ENCODE measurements around the gene SYTL2. TPM values are rescaled to one million over a fixed set of nuclear protein-coding genes. Genes with fewer than 3 reads are reported as not detected.

Gene SYTL2
- total RNA-seq, 1 donor, result 19.9 TPM

- H3K4me1 ChIP-seq (ENCODE audit: insufficient read depth, low read length), result peaks cover 30% of the 10 kb centered on the region
- no peak for TF ChIP-seq CTCF (IDR thresholded peaks at IDR 0.05; ENCODE audit: extremely low read depth, low read depth, low read length)
- no peaks in the 10 kb centered on the region for H3K36me3 ChIP-seq (ENCODE audit: insufficient read depth, low read length)
- H2AFZ ChIP-seq (ENCODE audit: low read length), result no peak overlapping the region
- no peaks in the 10 kb centered on the region for H3K79me2 ChIP-seq (ENCODE audit: insufficient read depth, low read length)
- no peaks in the 10 kb centered on the region for H3K27me3 ChIP-seq (ENCODE audit: insufficient read depth, low read length)
- H4K20me1 ChIP-seq (ENCODE audit: insufficient read depth, low read length), result no peaks in the 10 kb centered on the region
- no peak overlapping the region for H3K4me3 ChIP-seq (ENCODE audit: insufficient read depth, low read length)
- DNase-seq (ENCODE audit: insufficient read length, low spot score, missing footprints), result no peak
- H3K4me2 ChIP-seq (ENCODE audit: insufficient read depth, low read length), result no peak overlapping the region
- no peak overlapping the region for H3K27ac ChIP-seq (ENCODE audit: low read depth, low read length)
- H3K9me3 ChIP-seq (ENCODE audit: low read depth, low read length), result no peaks in the 10 kb centered on the region
Measured at GRCh38 chr11:85751724-85752123, 59.2 kb downstream of the SYTL2 start.

- no peak for TF ChIP-seq CTCF (IDR thresholded peaks at IDR 0.05; ENCODE audit: extremely low read depth, low read depth, low read length)
- H3K27ac ChIP-seq (ENCODE audit: low read depth, low read length), result no peak overlapping the region
- peaks cover 30% of the 10 kb centered on the region for H3K4me1 ChIP-seq (ENCODE audit: insufficient read depth, low read length)
- H3K4me2 ChIP-seq (ENCODE audit: insufficient read depth, low read length), result no peak overlapping the region
- no peaks in the 10 kb centered on the region for H3K9me3 ChIP-seq (ENCODE audit: low read depth, low read length)
- H2AFZ ChIP-seq (ENCODE audit: low read length), result no peak overlapping the region
- DNase-seq (ENCODE audit: insufficient read length, low spot score, missing footprints), result no peak
- no peaks in the 10 kb centered on the region for H4K20me1 ChIP-seq (ENCODE audit: insufficient read depth, low read length)
- no peaks in the 10 kb centered on the region for H3K79me2 ChIP-seq (ENCODE audit: insufficient read depth, low read length)
- H3K27me3 ChIP-seq (ENCODE audit: insufficient read depth, low read length), result no peaks in the 10 kb centered on the region
- H3K36me3 ChIP-seq (ENCODE audit: insufficient read depth, low read length), result no peaks in the 10 kb centered on the region
- H3K4me3 ChIP-seq (ENCODE audit: insufficient read depth, low read length), result no peak overlapping the region
Measured at GRCh38 chr11:85750646-85751045, 60.3 kb downstream of the SYTL2 start.

- TF ChIP-seq CTCF (IDR thresholded peaks at IDR 0.05; ENCODE audit: extremely low read depth, low read depth, low read length), result no peak
- Histone ChIP-seq H3K36me3 (ENCODE audit: insufficient read depth, low read length) (no peaks in the 10 kb centered on the region), H3K4me3 (ENCODE audit: insufficient read depth, low read length) (no peak overlapping the region), H3K9me3 (ENCODE audit: low read depth, low read length) (no peaks in the 10 kb centered on the region), H4K20me1 (ENCODE audit: insufficient read depth, low read length) (no peaks in the 10 kb centered on the region), H3K27me3 (ENCODE audit: insufficient read depth, low read length) (no peaks in the 10 kb centered on the region), H3K79me2 (ENCODE audit: insufficient read depth, low read length) (no peaks in the 10 kb centered on the region), H3K4me1 (ENCODE audit: insufficient read depth, low read length) (peaks cover 30% of the 10 kb centered on the region), H3K27ac (ENCODE audit: low read depth, low read length) (no peak overlapping the region), H2AFZ (ENCODE audit: low read length) (no peak overlapping the region), H3K4me2 (ENCODE audit: insufficient read depth, low read length) (no peak overlapping the region)
- no peak for DNase-seq (ENCODE audit: insufficient read length, low spot score, missing footprints)
Measured at GRCh38 chr11:85749884-85750283, 61.1 kb downstream of the SYTL2 start.

GRCh38 chr11:85749287-85749834 lies 61.6 kb downstream of the SYTL2 start:
- Histone ChIP-seq H3K27me3 (ENCODE audit: insufficient read depth, low read length) (no peaks in the 10 kb centered on the region), H3K27ac (ENCODE audit: low read depth, low read length) (no peak overlapping the region), H4K20me1 (ENCODE audit: insufficient read depth, low read length) (no peaks in the 10 kb centered on the region), H3K9me3 (ENCODE audit: low read depth, low read length) (no peaks in the 10 kb centered on the region), H3K79me2 (ENCODE audit: insufficient read depth, low read length) (no peaks in the 10 kb centered on the region), H3K4me1 (ENCODE audit: insufficient read depth, low read length) (peaks cover 30% of the 10 kb centered on the region), H3K36me3 (ENCODE audit: insufficient read depth, low read length) (no peaks in the 10 kb centered on the region), H2AFZ (ENCODE audit: low read length) (no peak overlapping the region), H3K4me2 (ENCODE audit: insufficient read depth, low read length) (peak overlapping the region; percentile 4), H3K4me3 (ENCODE audit: insufficient read depth, low read length) (no peak overlapping the region)
- no peak for TF ChIP-seq CTCF (IDR thresholded peaks at IDR 0.05; ENCODE audit: extremely low read depth, low read depth, low read length)
- DNase-seq (ENCODE audit: insufficient read length, low spot score, missing footprints), result no peak
